Measurements from ENCODE around the gene RHOC. TPM values are rescaled to one million over a fixed set of nuclear protein-coding genes. Genes with fewer than 3 reads are reported as not detected.
A peak's percentile ranks its signal among the peaks of the same experiment; 100 is the strongest.

The RHOC gene
- total RNA-seq, 3 donors from 2014 or later: 2.3 to 8.3 (median 5.6) TPM

DNA sequence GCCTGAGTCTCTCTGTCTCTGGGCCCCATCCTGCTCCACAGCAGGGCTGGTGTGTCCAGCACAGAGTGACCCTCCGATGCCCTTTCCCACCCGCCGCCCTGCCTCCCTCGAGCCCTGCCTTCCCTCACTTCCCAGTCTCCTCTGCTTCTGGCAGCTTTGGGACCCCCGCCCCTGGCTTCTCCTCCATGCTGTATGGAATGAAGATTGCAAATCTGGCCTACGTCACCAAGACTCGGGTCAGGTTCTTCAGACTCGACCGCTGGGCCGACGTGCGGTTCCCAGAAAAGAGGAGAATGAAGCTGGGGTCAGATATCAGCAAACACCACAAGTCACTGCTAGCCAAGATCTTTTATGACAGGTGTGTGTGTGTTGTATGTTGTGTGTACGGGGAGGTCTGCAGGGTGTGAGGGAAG lies 18.1 kb downstream of the RHOC start:
- H3K4me1 Mint-ChIP-seq (ENCODE audit: low read depth): peaks cover 6% of the 10 kb centered on the region
- no peaks in the 10 kb centered on the region for H3K9me3 Mint-ChIP-seq
- no peak overlapping the region for H3K4me3 Mint-ChIP-seq
- ATAC-seq (no peak), DNase-seq (no peak)
- no peaks in the 10 kb centered on the region for H3K27me3 Mint-ChIP-seq (ENCODE audit: low read depth)
- H3K36me3 Mint-ChIP-seq (ENCODE audit: insufficient read depth): peaks cover 32% of the 10 kb centered on the region

DNA sequence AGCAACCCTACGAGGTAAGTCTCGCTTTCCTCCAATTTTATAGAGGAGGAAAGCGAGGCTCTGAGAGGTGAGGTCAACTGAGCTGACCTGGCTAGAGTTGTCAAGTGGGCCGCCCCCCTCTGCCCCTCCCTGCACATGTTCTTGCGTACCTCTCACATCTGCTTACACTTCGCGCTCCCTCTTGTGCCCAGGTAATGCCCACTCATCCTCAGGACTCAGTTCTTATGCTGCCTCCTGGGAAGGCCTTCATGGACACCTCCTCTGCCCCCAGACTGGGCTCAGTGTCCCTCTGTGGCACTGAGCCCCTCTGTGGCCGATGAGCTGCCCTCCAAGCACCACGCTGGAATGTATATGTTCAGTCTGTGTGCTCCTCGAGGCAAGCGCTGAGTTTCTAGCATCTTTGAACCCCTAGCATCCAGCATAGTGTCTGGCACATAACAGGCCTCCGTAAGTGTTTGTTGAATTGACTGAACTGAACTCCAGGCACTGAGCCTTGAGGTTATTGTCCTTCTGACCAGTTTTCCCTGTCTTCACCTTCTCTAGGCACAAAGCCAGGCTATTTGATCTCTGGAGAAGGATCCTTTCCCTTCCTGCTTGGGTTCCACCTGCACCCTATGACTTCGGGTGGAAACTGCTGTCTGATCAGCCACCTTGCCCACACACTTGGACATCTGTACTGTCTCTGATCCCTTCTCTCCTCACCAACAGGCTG lies 19.0 kb downstream of the RHOC start:
- Mint-ChIP-seq H3K27me3 (ENCODE audit: low read depth) (no peaks in the 10 kb centered on the region), H3K4me3 (no peak overlapping the region)
- no peak for ATAC-seq

GRCh38 chr1:112687361-112687760 lies 19.6 kb downstream of the RHOC start:
- no peaks in the 10 kb centered on the region for H3K9me3 Mint-ChIP-seq

More for the DNA sequence above, 19.0 kb downstream of the RHOC start:
- no peak for DNase-seq
- H3K4me1 Mint-ChIP-seq (ENCODE audit: low read depth): peaks cover 6% of the 10 kb centered on the region
- no peaks in the 10 kb centered on the region for H3K9me3 Mint-ChIP-seq
- H3K36me3 Mint-ChIP-seq (ENCODE audit: insufficient read depth): peaks cover 31% of the 10 kb centered on the region

DNA sequence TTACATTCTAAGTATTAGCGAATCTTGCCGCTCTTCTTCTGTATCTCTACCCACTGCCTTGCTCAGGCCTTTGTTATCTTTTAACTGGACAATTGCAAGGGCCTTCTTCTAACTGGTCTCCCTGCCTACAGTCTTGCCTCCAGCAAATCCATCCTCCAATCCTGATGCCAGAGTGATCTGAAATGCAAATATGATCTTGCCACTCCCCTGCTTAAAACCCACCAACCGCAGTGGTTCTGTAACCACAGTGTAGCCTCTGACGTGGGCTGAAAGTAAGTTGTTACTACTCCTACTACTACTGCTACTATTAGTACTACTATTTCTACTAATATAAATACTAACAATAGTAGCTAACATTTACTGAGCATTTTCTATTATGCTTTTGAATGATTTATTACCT lies 20.1 kb downstream of the RHOC start:
- Mint-ChIP-seq H3K4me3 (no peak overlapping the region), H3K9me3 (no peaks in the 10 kb centered on the region), H3K36me3 (ENCODE audit: insufficient read depth) (peaks cover 26% of the 10 kb centered on the region), H3K27me3 (ENCODE audit: low read depth) (no peaks in the 10 kb centered on the region), H3K4me1 (ENCODE audit: low read depth) (peaks cover 6% of the 10 kb centered on the region)
- no peak for DNase-seq
- no peak for ATAC-seq

More at GRCh38 chr1:112687361-112687760, 19.6 kb downstream of the RHOC start:
- H3K27me3 Mint-ChIP-seq (ENCODE audit: low read depth): no peaks in the 10 kb centered on the region
- no peak for DNase-seq
- ATAC-seq: no peak
- peaks cover 6% of the 10 kb centered on the region for H3K4me1 Mint-ChIP-seq (ENCODE audit: low read depth)
- peaks cover 30% of the 10 kb centered on the region for H3K36me3 Mint-ChIP-seq (ENCODE audit: insufficient read depth)
- H3K4me3 Mint-ChIP-seq: no peak overlapping the region

GRCh38 chr1:112686417-112686816 lies 20.5 kb downstream of the RHOC start:
- no peaks in the 10 kb centered on the region for H3K9me3 Mint-ChIP-seq
- ATAC-seq (no peak), DNase-seq (no peak)
- H3K4me1 Mint-ChIP-seq (ENCODE audit: low read depth): peaks cover 6% of the 10 kb centered on the region
- H3K36me3 Mint-ChIP-seq (ENCODE audit: insufficient read depth): peaks cover 22% of the 10 kb centered on the region
- H3K4me3 Mint-ChIP-seq: no peak overlapping the region
- H3K27me3 Mint-ChIP-seq (ENCODE audit: low read depth): no peaks in the 10 kb centered on the region

GRCh38 chr1:112685913-112686312 lies 21.0 kb downstream of the RHOC start:
- Mint-ChIP-seq H3K4me1 (ENCODE audit: low read depth) (peaks cover 6% of the 10 kb centered on the region), H3K27me3 (ENCODE audit: low read depth) (no peaks in the 10 kb centered on the region), H3K4me3 (no peak overlapping the region), H3K9me3 (no peaks in the 10 kb centered on the region), H3K36me3 (ENCODE audit: insufficient read depth) (peaks cover 21% of the 10 kb centered on the region)
- ATAC-seq: no peak
- DNase-seq: no peak

DNA sequence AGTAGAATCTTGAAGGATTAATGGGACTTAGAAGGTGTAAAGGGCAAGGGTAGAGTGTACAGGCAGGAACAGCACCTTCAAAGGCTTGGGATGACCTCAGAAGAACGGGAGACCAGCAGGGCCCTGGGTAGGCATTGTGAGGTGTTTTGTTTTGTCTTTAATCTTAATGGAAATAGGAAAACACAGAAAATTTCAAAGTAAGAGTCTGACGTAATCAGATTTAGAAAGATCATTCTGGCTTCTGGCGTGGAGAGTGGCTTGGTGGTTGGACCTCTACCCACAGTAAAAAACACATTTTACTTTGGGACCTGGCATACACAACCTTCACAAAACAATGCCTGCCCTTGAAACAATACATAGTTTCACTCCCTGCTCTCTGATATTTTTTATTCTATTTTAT lies 28.3 kb downstream of the RHOC start:
- DNase-seq (no peak), ATAC-seq (no peak)
- Mint-ChIP-seq H3K4me1 (ENCODE audit: low read depth) (peaks cover 42% of the 10 kb centered on the region), H3K36me3 (ENCODE audit: insufficient read depth) (peaks cover 7% of the 10 kb centered on the region), H3K4me3 (no peak overlapping the region), H3K27me3 (ENCODE audit: low read depth) (no peaks in the 10 kb centered on the region), H3K9me3 (no peaks in the 10 kb centered on the region)

- H3K27me3 Mint-ChIP-seq (ENCODE audit: low read depth): no peaks in the 10 kb centered on the region
- no peak for ATAC-seq
- DNase-seq: no peak
- H3K4me1 Mint-ChIP-seq (ENCODE audit: low read depth): peaks cover 47% of the 10 kb centered on the region
- no peaks in the 10 kb centered on the region for H3K9me3 Mint-ChIP-seq
- H3K36me3 Mint-ChIP-seq (ENCODE audit: insufficient read depth): peaks cover 10% of the 10 kb centered on the region
- no peak overlapping the region for H3K4me3 Mint-ChIP-seq
These were observed 29.4 kb downstream of the RHOC start for GRCh38 chr1:112677501-112677900.

- peak overlapping the region; percentile 80 for H3K4me3 Mint-ChIP-seq
- ATAC-seq: no peak
- DNase-seq: no peak
- peaks cover 50% of the 10 kb centered on the region for H3K4me1 Mint-ChIP-seq (ENCODE audit: low read depth)
- H3K36me3 Mint-ChIP-seq (ENCODE audit: insufficient read depth): peaks cover 19% of the 10 kb centered on the region
- H3K27me3 Mint-ChIP-seq (ENCODE audit: low read depth): no peaks in the 10 kb centered on the region
- no peaks in the 10 kb centered on the region for H3K9me3 Mint-ChIP-seq
These were observed 30.4 kb downstream of the RHOC start for GRCh38 chr1:112676543-112676942.

DNA sequence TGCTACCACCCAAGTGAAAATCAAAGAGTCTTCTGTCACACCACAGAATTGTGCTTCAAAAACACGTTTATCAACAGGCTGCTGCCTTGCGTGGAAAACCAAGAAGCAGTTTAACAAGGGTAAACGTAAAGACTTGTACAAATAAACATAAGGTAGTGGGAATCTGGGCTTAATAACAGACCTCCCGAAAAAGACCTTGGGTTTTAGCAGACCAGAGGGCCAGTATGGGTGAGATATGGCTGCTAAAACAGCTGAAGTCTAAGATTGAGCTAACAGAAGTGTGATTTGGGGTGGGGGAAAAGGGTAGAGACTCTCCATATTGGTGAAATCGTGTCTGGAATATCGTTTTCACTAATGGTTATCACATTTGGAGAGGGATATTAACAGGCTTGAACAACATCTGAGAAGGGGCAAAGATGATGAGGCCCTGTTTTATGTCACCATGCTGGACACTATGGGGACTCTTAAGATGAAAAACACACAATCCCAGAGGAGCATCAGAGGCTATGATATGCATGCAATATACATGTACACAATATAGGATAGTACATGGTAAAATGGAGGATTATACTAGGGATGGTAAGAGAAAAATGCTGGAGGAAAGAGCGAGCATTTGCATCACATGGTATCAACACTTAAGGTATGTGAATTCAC lies 31.1 kb downstream of the RHOC start:
- Mint-ChIP-seq H3K27me3 (ENCODE audit: low read depth) (no peaks in the 10 kb centered on the region), H3K36me3 (ENCODE audit: insufficient read depth) (peaks cover 21% of the 10 kb centered on the region), H3K4me3 (peak overlapping the region; percentile 80), H3K4me1 (ENCODE audit: low read depth) (peaks cover 51% of the 10 kb centered on the region), H3K9me3 (no peaks in the 10 kb centered on the region)
- DNase-seq (no peak), ATAC-seq (no peak)

DNA sequence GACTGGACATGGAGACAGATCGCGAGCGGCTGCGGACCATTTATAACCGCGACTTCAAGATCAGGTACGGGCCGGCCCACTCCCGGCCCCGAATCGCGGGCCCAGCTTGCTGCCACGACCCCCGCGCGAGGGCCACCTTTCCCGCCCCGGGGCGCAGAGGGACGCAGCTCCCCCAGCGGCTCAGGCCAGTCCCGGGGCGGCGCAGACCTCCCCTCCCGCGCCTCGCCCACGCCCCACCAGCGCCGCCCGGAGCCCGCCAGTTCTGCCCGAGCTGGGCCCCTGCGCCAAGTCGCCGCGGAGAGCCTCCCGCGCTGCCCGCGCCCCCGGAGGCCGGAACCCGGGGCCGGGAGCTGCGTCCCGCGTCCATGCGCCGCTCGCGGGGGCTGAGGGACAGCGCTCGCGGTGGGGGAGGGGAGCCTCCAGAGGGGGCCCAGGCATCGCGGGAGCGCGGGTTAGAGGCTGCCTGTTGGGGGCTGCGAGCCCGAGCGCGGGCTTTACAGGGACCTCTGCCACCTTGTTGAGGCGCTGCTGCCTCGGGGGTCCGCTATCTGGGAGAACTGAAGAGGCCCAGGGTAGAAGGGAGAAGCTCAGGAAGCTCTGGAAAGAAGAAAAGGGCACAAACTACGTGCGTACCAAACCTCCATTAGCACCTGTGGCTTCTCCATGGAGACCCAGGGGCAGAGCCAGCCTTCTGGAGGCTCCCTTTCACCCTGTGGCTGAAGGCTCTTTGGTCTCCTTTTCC lies 31.8 kb downstream of the RHOC start:
- H3K27me3 Mint-ChIP-seq (ENCODE audit: low read depth): no peaks in the 10 kb centered on the region
- peak; percentile 66 to 70 for ATAC-seq
- peaks cover 28% of the 10 kb centered on the region for H3K36me3 Mint-ChIP-seq (ENCODE audit: insufficient read depth)
- H3K4me3 Mint-ChIP-seq: peak overlapping the region; percentile 95
- no peaks in the 10 kb centered on the region for H3K9me3 Mint-ChIP-seq
- DNase-seq: peak; percentile 36
- H3K4me1 Mint-ChIP-seq (ENCODE audit: low read depth): peaks cover 51% of the 10 kb centered on the region

- H3K36me3 Mint-ChIP-seq (ENCODE audit: insufficient read depth): peaks cover 32% of the 10 kb centered on the region
- H3K4me3 Mint-ChIP-seq: peak within 1 kb of the TSS; percentile 95
- H3K4me1 Mint-ChIP-seq (ENCODE audit: low read depth): peaks cover 53% of the 10 kb centered on the region
- no peaks in the 10 kb centered on the region for H3K9me3 Mint-ChIP-seq
- DNase-seq: peak; percentile 44
- ATAC-seq: peak; percentile 63 to 64
- H3K27me3 Mint-ChIP-seq (ENCODE audit: low read depth): no peaks in the 10 kb centered on the region
These were observed 32.4 kb downstream of the RHOC start, which contains the start of gene MOV10 for GRCh38 chr1:112674440-112674985. Gene MOV10, plus strand, starts transcription at chr1:112674659. Its CDS starts 254 bp downstream, at chr1:112674913.

DNA sequence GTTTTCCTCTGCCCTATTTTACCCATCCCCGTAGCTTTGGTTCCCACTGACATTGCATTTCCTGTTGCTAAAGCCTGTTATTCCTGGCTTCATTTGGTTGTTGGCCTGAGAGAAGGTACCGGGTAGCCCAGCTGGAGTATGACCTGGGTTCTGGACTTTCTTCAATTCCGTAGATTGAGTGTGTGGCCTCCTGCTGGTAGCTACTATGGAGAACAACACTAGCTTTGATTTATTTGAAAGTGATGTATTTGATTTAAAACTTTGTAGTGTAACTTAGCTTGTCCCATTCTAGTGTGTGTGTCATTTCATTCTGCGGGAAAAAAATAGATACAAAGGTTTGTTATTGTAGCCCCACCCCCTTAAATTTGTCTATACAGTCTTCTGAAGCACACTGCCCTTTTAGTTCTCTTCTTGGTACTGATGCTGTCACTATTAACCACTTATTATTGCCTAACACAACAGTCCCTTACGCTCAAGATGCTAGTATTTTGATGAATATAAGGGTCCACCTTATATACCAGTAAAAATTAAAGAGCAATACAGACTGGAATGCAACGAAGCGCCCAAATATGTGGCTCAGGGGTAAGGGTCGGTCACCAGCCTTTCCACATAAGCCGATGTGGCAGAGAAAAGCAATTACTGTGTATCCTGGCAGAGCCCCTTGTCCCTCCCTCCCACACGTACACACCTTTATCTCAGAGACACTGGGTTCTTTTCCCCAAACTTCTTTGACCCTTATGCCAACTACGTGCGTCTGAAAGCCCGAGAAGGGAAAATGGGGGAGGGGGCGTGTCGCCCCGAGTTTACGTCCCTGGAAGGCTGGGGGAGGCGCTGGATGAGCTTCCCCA lies 33.1 kb downstream of the RHOC start:
- Mint-ChIP-seq H3K4me3 (peak overlapping the region; percentile 95), H3K27me3 (ENCODE audit: low read depth) (no peaks in the 10 kb centered on the region), H3K4me1 (ENCODE audit: low read depth) (peaks cover 54% of the 10 kb centered on the region), H3K36me3 (ENCODE audit: insufficient read depth) (peaks cover 37% of the 10 kb centered on the region), H3K9me3 (no peaks in the 10 kb centered on the region)
- DNase-seq (no peak), ATAC-seq (peak in 1 of 2 donors; percentile 3)

Data from activated T-cell treated with anti-CD3 and anti-CD28 coated beads, Interleukin-2, amount 50 U/mL, for 4 hours (primary cell).